Muscle of leg (tissue), 11 donors: ENCODE results near the gene TDP2. TPM values are rescaled to one million over a fixed set of nuclear protein-coding genes. Genes with fewer than 3 reads are reported as not detected.
"Not testable (repeated sequence)": the region's sequence is repeated elsewhere in the genome, so short reads cannot be mapped to it uniquely, and the experiment has no call there.

Experiments used
- DNase-seq: peaks from one replicate; pipeline ENCODE4 v3.0.0; 2013
- H3K27ac ChIP-seq: one replicate; pipeline ENCODE4 v1.5.1; 2013; ENCODE audit warnings: mild to moderate bottlenecking, low read length, control low read depth
- H3K27me3 ChIP-seq: one replicate; pipeline ENCODE4 v1.6.1; 2013; ENCODE audit warnings: low read length; ENCODE audit not compliant: control insufficient read depth, insufficient read depth
- H3K36me3 ChIP-seq: one replicate; pipeline ENCODE4 v1.6.1; 2013; ENCODE audit warnings: low read length; ENCODE audit not compliant: control insufficient read depth, insufficient read depth
- H3K4me1 ChIP-seq: one replicate; pipeline ENCODE4 v1.6.1; 2013; ENCODE audit warnings: low read length; ENCODE audit not compliant: control insufficient read depth, insufficient read depth
- H3K4me3 ChIP-seq: one replicate; pipeline ENCODE4 v1.5.1; 2013; ENCODE audit warnings: low read length, control low read depth
- H3K9me3 ChIP-seq: replicated peaks from 2 replicates; pipeline ENCODE4 v1.6.1; 2013; ENCODE audit warnings: low read depth, low read length; ENCODE audit not compliant: control insufficient read depth
- WGBS: methylation state at CpG from one replicate; pipeline ENCODE4 v1.1.5; 2013; ENCODE audit warnings: missing lambda C conversion rate; ENCODE audit not compliant: insufficient coverage; 5-methylcytosine and 5-hydroxymethylcytosine counted together
- polyA plus RNA-seq, 8 donors: library from polyadenylated mRNA; unstranded; fragments of 120-200 nt; gene quantifications; one replicate each; pipeline versions ENCODE4 v1.2.1 to v1.2.3, GENCODE V29; 2013; ENCODE audit warnings: inconsistent platforms in 1 of 8, low replicate concordance in 1 of 8; ENCODE audit not compliant: insufficient read length in 8 of 8, insufficient read depth in 1 of 8
- total RNA-seq: library from RNA; stranded (reverse); fragments of 120-200 nt; gene quantifications from one replicate; pipeline ENCODE4 v1.2.4, GENCODE V29; 2013

Gene TDP2
- total and polyA plus RNA-seq, 9 donors, result 16.0 to 33.0 (median 26.7) TPM

DNA sequence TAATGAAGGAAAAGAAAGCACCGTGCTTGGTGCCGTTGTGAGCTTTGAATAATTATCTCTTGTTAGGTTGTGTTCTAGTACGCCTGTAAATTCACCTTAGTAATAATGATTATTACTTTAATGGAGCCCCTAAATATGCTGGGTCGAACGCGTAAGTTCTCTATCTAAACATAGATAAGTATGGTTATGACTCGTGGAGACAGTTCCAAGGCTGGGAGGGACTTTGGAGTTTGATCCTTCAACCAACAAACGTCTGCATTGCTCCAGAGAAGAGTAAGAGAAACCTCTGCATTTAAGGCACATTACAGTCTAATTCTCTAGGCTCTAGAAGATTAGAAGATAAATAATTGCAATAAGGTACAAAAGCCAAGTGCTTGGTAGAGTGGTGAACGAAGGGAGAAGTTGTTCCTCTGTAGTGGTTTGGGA, 692 bp upstream of the TDP2 start:
- Histone ChIP-seq H3K4me3 (peak overlapping the region; percentile 90), H3K4me1 (peaks cover 11% of the 10 kb centered on the region), H3K36me3 (peaks cover 11% of the 10 kb centered on the region), H3K27me3 (no peaks in the 10 kb centered on the region), H3K27ac (peak overlapping the region; percentile 95), H3K9me3 (peaks cover 7% of the 10 kb centered on the region)
- 38% methylated on average over 1 of the region's 9 CpGs for WGBS
- peak; percentile 42 for DNase-seq

DNA sequence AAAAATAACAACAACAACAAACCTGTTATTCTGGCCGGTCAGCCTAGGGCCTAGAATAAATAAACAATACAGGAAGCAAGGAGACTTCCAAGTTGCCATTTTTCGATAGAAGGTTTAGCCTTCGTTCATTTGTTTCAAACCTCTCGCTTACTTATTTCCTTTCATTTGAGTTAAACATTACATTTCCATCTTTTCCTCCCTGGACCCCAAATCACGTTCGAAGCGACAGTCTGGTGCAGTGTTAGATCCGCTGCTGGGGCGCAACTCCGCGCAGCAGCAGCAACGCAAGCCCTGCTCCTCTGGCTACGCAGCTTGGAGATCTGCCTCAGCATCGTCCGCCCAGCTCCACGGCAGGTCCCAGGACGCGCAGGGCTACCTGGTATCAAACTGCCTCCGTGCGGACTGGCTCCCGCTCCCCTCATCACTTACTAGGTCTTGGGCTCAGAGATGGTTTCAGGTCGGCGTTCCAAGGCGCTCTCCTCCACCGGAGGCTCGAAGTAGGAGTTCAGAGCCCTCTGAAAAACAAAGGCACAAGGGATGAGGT, 530 bp downstream of the TDP2 start:
- no peak for DNase-seq
- Histone ChIP-seq H3K36me3 (peaks cover 13% of the 10 kb centered on the region), H3K27ac (peak overlapping the region; percentile 92), H3K27me3 (no peaks in the 10 kb centered on the region), H3K4me3 (peak overlapping the region; percentile 90), H3K9me3 (peaks cover 5% of the 10 kb centered on the region), H3K4me1 (peaks cover 11% of the 10 kb centered on the region)
- under 1% methylated on average over 25 of the region's 26 CpGs for WGBS

DNA sequence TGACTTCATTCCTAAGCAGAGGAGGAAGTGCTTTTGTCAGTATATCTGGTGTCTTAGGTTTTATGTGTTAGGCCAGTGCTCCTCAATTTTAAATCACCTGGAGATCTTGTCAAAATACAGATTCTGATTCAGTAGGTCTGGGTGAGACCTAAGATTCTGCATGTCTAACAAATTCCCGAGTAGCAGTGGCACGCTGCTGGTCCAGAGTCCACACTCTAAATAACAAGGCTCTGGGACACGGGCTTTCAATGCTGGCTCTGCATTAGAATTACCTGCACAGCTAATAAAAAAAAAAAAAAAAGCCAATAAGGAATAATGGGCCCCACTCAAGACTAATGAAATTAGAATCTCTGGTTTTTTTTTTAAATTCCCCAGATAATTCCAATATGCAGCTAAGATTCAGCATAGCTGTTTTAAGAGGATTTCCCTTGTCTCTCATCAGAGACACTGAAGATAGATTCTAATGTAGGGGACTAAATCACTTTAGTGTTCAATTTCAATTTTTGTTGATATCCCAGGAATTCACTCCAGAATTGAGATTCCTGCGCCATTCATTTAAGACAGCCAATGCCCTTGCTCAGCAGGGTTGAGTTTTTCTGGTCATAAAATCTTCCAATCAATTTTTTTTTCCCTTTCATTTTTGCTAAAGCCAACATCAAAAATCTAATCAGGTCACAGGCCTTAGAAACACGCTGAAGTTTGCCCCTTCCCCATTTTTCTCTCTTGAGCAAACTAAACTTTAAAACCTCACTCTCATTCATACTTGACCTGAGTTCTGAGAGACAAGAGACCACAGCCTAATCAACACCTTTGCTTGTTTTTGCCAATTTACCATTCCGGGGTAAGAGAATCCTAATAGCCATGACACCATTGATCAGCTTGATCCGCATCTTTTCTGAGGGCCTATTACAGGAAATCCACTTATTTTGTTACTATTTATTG, 2.4 kb downstream of the TDP2 start:
- WGBS, result 100% methylated on average over 2 of the region's 7 CpGs
- H3K36me3 ChIP-seq, result peaks cover 13% of the 10 kb centered on the region
- H3K4me1 ChIP-seq, result peaks cover 11% of the 10 kb centered on the region
- DNase-seq, result no peak
- no peaks in the 10 kb centered on the region for H3K9me3 ChIP-seq
- no peak overlapping the region for H3K27ac ChIP-seq
- H3K4me3 ChIP-seq, result no peak overlapping the region
- H3K27me3 ChIP-seq, result no peaks in the 10 kb centered on the region

DNA sequence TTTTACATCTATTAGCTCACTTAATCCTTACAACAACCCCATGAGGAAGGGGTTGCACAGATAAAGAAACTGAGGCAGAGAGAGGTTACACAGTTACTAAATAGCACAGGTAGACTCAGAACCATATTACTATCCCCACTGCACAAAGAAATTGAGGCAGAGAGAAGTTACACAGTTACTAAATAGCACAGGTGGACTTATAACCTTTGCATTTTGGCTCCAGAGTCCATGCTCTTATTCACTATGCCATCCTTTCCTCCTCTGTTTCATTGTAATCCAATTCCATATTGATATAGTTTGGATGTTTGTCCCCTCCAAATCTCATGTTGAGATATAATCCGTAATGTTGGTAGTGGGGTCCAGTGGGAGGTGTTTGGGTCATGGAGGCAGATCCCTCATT, 3.5 kb downstream of the TDP2 start:
- Histone ChIP-seq H3K4me3 (no peak overlapping the region), H3K4me1 (peaks cover 11% of the 10 kb centered on the region), H3K36me3 (peaks cover 19% of the 10 kb centered on the region), H3K27me3 (no peaks in the 10 kb centered on the region), H3K9me3 (no peaks in the 10 kb centered on the region), H3K27ac (no peak overlapping the region)
- 100% methylated on average over 1 of the region's 1 CpG for WGBS
- no peak for DNase-seq

DNA sequence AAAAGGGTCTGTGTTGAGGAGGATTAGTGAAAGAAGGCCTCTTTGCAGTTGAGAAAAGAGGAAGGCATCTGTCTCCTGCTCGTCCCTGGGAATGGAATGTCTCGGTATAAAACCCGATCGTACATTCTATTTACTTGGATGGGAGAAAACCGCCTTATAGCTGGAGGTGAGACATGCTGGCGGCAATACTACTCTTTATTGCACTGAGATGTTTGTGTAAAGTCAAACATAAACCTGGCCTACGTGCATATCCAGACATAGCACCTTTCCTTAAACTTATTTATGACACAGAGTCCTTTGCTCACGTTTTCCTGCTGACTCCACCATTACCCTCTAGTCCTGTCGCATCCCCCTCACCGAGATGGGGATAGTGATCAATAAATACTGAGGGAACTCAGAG, 4.5 kb downstream of the TDP2 start:
- H3K27me3 ChIP-seq, result no peaks in the 10 kb centered on the region
- no peak overlapping the region for H3K27ac ChIP-seq
- no peak overlapping the region for H3K4me3 ChIP-seq
- H3K4me1 ChIP-seq, result peaks cover 6% of the 10 kb centered on the region
- H3K36me3 ChIP-seq, result peaks cover 19% of the 10 kb centered on the region
- no peak for DNase-seq
- 96% methylated on average over 5 of the region's 10 CpGs for WGBS
- H3K9me3 ChIP-seq, result no peaks in the 10 kb centered on the region

DNA sequence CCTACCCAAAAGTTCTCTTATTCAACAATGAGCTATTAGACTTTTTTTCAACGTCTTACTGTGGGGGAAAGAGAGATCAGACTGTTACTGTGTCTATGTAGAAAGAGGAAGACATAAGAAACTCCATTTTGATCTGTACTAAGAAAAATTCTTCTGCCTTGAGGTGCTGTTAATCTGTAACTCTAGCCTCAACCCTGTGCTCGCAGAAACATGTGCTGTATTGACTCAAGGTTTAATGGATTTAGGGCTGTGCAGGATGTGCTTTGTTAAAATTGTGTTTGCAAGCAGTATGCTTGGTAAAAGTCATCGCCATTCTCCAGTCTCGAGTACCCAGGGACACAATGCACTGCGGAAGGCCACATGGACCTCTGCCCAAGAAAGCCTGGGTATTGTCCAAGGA, 4.9 kb downstream of the TDP2 start:
- not testable (repeated sequence) for DNase-seq, H3K27me3 ChIP-seq, H3K27ac ChIP-seq, H3K4me3 ChIP-seq, H3K4me1 ChIP-seq, H3K9me3 ChIP-seq
- H3K36me3 ChIP-seq, result peaks cover 19% of the 10 kb centered on the region
- 77% methylated on average over 4 of the region's 5 CpGs for WGBS

DNA sequence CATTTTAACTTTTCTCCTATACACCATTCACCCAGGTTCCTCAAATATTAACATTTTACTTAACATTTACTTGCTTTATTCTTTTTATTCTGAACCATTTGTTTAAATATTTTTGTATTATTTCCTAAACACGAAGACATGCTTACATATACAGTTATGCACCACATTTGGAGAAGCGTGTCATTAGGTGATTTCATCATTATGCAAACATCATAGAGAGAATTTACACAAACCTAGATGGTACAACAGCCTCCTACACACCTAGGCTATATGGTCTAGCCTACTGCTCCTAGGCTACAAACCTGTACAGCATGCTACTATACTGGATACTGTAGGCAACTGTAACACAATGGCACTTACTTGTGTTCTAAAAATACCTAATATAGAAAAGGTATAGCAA, 6.6 kb downstream of the TDP2 start:
- no peaks in the 10 kb centered on the region for H3K9me3 ChIP-seq
- WGBS, result 100% methylated on average over 1 of the region's 2 CpGs
- DNase-seq, result no peak
- H3K27ac ChIP-seq, result no peak overlapping the region
- H3K4me1 ChIP-seq, result peaks cover under 1% of the 10 kb centered on the region
- H3K36me3 ChIP-seq, result peaks cover 23% of the 10 kb centered on the region
- no peak overlapping the region for H3K4me3 ChIP-seq
- no peaks in the 10 kb centered on the region for H3K27me3 ChIP-seq

DNA sequence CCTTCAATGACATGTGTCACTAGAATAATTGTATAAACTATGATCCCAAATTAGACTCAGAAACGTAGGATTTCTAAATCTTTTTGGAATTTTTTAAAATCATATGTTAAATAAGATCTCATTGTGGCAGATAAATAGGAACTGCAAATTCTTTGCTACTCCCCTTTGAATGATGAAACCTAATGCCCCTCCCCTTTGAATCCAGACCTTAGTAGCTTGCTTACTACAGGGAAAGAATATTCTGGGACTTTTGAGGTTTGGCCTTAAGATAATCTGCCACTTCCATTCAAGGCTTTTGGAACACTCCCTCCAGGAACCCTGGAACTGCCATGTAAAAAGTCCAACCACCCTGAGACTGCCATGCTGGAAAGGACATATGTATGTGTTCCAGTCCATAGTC, 7.1 kb downstream of the TDP2 start:
- no CpG with 5 or more reads among the region's 1 CpG for WGBS
- Histone ChIP-seq H3K4me3 (no peak overlapping the region), H3K9me3 (no peaks in the 10 kb centered on the region), H3K4me1 (no peaks in the 10 kb centered on the region), H3K36me3 (peaks cover 23% of the 10 kb centered on the region), H3K27ac (no peak overlapping the region), H3K27me3 (no peaks in the 10 kb centered on the region)
- DNase-seq, result no peak

DNA sequence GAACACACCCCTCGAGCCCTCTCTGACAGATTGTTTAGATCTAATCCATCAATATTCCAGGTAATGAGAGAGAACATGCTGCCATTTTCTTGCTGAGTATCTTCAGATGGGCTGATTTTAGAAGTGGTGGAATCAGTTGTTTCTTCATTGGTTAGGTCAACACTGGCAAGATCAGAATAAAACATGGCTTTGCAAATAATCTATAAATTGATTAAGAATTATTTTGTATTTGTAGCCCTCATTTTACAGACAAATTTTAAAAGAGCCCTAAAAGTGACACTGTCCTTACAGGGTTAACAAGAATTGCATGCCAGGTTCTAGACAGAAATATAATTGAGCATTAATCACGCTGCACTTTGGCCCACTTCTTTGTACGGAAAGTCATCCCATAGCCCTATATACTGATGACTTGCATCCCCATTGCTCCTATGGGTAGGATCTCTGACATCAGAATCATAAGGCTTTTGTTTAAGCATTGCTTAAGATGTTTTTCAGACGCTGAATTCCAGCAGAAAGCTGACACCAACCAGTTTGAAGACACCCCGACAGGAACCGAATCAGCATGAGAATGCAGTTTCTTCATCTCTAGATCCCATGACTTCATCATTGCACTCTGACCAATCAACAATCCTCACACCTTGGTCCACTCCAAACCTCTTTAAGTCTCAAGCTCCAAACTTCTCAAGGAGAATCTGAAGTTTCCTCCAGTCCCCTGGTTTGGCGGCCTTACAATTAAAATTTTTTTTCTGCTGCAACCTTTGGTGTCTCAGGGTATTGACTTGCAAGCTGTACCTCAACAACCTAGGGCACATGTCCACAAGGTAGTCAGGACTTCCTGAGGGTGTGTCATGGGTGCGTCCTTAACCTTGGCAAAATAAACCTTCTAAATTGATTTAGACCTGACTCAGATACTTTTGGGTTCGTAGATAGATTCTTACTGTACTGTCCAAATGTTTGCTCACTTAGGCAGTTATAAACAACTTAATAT, 7.8 kb downstream of the TDP2 start:
- H3K4me1 ChIP-seq, result no peaks in the 10 kb centered on the region
- H3K9me3 ChIP-seq, result no peaks in the 10 kb centered on the region
- peaks cover 23% of the 10 kb centered on the region for H3K36me3 ChIP-seq
- H3K27ac ChIP-seq, result no peak overlapping the region
- no peak overlapping the region for H3K4me3 ChIP-seq
- 56% methylated on average over 5 of the region's 9 CpGs for WGBS
- H3K27me3 ChIP-seq, result no peaks in the 10 kb centered on the region
- DNase-seq, result peak; percentile 16

DNA sequence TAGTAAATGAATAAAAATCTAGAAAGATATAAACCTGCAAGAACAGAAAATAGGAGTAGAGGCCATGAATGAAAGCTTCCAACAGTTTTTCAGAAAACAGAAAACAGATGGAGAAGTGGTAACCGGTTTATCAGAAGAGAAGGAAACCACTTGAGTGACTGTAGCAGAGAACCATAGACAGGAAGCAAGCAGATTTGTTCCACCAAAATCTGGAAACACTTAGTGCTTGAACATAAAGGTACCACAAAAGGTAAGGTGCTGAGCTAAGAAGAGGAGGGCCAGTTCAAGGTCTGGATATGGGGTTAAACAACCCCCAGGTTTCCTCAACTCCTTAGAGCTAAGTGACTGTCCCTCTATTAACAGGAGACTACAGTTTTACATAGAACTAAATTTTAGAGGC, 11.5 kb downstream of the TDP2 start:
- no peak overlapping the region for H3K4me3 ChIP-seq
- 11% methylated on average over 1 of the region's 1 CpG for WGBS
- no peaks in the 10 kb centered on the region for H3K4me1 ChIP-seq
- no peak for DNase-seq
- H3K36me3 ChIP-seq, result peaks cover 31% of the 10 kb centered on the region
- no peak overlapping the region for H3K27ac ChIP-seq
- no peaks in the 10 kb centered on the region for H3K9me3 ChIP-seq
- no peaks in the 10 kb centered on the region for H3K27me3 ChIP-seq
